Subcutaneous abdominal adipose tissue (tissue), 5 donors: ENCODE results near the gene FSTL3.
"Not testable (repeated sequence)": the region's sequence is repeated elsewhere in the genome, so short reads cannot be mapped to it uniquely, and the experiment has no call there.

Source experiments
- H3K27ac ChIP-seq: one replicate; pipeline ENCODE4 v1.7.0; 2013; ENCODE audit warnings: low read depth, mild to moderate bottlenecking, inconsistent platforms, low read length, moderate library complexity
- H3K27me3 ChIP-seq, 5 donors: one replicate each; pipeline ENCODE4 v1.7.0; 2013; ENCODE audit warnings: low read length in 5 of 5, inconsistent platforms in 1 of 5; ENCODE audit not compliant: control insufficient read depth in 5 of 5, insufficient read depth in 4 of 5
- H3K36me3 ChIP-seq, 5 donors: one replicate each; pipeline ENCODE4 v1.7.0; 2013; ENCODE audit warnings: low read length in 5 of 5; ENCODE audit not compliant: control insufficient read depth in 5 of 5, insufficient read depth in 5 of 5
- H3K4me1 ChIP-seq, 5 donors: one replicate each; pipeline ENCODE4 v1.7.0; 2013; ENCODE audit warnings: low read length in 5 of 5, mild to moderate bottlenecking in 3 of 5, moderate library complexity in 1 of 5; ENCODE audit not compliant: control insufficient read depth in 5 of 5, insufficient read depth in 5 of 5
- H3K4me3 ChIP-seq, 5 donors: one replicate each; pipeline ENCODE4 v1.7.0; 2013; ENCODE audit warnings: low read length in 5 of 5, low read depth in 1 of 5
- H3K9ac ChIP-seq, 5 donors: one replicate each; pipeline ENCODE4 v1.7.0; 2013; ENCODE audit warnings: low read length in 5 of 5, mild to moderate bottlenecking in 4 of 5, moderate library complexity in 3 of 5
- H3K9me3 ChIP-seq, 5 donors: one replicate each; pipeline ENCODE4 v1.7.0; 2013; ENCODE audit warnings: low read length in 5 of 5; ENCODE audit not compliant: control insufficient read depth in 5 of 5
- donor health status: healthy.
- donor health status: healthy.
- donor health status: healthy.
- donor health status: healthy.
- donor health status: healthy.

FSTL3 gene

DNA sequence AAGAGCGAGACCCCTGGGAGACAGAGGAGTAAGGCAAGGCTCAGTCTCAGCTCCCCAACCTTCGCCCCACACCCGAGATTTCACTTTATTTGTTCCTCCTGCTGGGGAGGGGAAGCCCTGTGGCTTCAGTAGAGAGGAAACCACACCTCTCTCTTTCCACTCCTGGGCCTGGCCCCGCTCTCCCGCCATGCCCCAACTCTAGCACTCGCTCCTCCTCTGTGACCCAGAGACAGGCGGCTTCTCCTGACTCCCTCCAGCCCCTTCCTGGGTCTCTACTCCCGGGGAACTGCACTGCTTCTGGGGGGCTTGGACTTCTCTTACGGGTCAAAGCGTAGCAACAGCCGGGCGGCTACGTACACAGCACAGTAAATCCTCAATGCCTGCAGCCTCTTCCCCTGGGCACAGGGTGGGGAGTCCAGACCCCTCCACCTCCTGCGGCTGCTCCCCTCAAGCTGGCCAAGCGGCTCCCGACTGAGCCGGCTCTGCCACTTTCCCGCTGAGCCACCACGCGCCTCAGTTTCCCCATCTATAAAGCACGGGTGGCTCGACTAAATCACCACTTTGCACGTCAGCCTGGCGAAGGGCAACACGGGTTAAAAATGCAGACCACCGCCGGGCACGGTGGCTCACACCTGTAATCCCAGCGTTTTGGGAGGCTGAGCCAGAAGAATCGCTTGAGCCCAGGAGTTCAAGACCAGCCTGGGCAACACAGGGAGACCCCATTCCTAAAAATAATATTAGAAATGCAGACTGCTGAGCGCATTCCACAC lies 14.6 kb upstream of the FSTL3 start:
- Histone ChIP-seq H3K4me3 (peak overlapping the region; percentile 65 to 87 (median 78)), H3K9me3 (no peaks in the 10 kb centered on the region), H3K9ac (peak overlapping the region; percentile 16 to 88 (median 81)), H3K4me1 (peaks cover 7 to 79% (median 64%) of the 10 kb centered on the region in 5 donors), H3K27me3 (no peaks in the 10 kb centered on the region), H3K27ac (peak overlapping the region; percentile 70), H3K36me3 (peaks cover 0 to 11% (median 4%) of the 10 kb centered on the region in 5 donors)

DNA sequence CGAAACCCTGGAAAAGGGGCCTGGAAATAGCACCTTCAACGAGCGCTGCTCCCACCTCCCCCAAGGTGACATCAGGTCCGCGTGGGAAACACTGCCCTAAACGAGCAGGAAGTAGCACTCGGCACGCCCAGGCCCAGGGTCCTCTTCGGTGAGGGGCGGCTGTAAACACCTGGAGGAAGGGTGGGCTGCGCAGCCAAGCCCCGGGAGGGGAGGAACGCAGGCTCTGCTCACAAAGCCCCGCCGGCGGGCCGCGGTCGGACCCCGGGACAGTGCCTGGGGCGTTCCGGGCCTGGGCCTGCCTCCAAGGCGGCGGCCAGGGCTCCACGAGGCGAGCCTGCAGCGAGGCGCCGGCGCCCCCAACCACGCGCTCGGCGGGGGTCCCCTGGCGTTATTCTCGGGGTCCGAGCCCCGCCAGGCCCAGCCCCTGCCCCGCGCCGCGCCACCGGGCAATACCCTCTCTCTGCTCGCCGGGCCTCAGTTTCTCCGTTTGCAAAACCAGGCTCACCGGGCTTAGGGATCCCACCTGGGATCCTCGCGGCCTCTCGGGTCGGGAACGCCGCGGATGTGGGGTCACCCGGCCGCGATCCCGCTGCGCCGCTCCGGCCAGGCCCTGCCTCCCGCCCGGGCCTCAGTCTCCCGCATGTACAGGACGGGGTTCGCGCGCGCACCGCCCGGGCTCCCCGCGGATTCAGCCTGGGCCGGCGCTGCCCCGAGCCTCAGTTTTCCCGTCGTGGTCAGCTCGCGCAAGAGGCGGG lies 13.8 kb upstream of the FSTL3 start:
- peaks cover 7 to 74% (median 65%) of the 10 kb centered on the region in 5 donors for H3K4me1 ChIP-seq

DNA sequence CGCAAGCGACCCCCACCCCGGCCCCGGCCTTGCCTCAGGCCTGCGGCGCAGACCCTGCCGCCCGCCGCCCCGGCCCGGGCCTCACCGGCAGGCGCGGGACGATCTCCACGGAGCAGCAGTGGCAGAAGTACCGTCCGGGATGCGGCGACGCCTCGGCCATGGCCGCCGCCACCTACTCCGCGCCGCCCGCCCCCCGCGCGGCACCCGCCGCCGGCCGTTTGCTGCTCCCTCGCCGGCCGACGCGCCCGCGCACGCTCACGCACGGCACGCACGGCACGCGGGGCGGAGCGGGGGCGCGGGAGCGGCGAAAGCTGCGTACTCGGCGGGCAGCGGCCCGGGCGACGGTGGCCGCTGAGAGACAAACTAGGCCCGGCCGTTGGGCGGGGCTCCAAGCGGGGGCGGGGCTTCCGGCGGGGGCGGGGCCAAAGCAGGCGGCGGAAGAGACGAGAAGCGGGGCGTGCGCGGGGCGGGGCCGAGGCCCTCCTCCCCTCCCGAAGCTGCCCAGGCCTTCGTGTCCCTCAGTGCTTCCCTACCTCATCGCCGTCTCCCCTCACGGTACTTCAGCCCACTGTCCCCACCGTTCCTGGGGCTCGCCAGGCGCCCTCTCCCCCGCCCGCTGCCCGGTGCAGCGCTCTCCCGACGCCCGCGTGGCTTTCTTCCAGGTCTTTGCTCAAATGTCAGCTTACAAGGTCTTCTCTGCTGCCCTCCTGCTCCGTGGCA lies 13.1 kb upstream of the FSTL3 start, which contains the start of gene RNF126:
Gene RNF126 (minus strand): TSS at position 253 of the 720 bp plus-strand sequence. CDS start 93 bp downstream, at position 160.
- H3K4me3 ChIP-seq: peak within 1 kb of the TSS; percentile 65 to 87 (median 78)
- H3K36me3 ChIP-seq: peaks cover 0 to 5% (median 4%) of the 10 kb centered on the region in 5 donors
- peaks cover 7 to 73% (median 65%) of the 10 kb centered on the region in 5 donors for H3K4me1 ChIP-seq
- H3K27me3 ChIP-seq: no peaks in the 10 kb centered on the region
- no peaks in the 10 kb centered on the region for H3K9me3 ChIP-seq
- H3K9ac ChIP-seq: peak within 1 kb of the TSS; percentile 63 to 88 (median 81)
- peak within 1 kb of the TSS; percentile 88 for H3K27ac ChIP-seq

More for the DNA sequence above, 13.8 kb upstream of the FSTL3 start:
- Histone ChIP-seq H3K27me3 (no peaks in the 10 kb centered on the region), H3K9ac (peak overlapping the region; percentile 16 to 88 (median 81)), H3K4me3 (peak overlapping the region; percentile 65 to 87 (median 78)), H3K9me3 (no peaks in the 10 kb centered on the region), H3K36me3 (peaks cover 0 to 7% (median 4%) of the 10 kb centered on the region in 5 donors), H3K27ac (peak overlapping the region; percentile 70)

DNA sequence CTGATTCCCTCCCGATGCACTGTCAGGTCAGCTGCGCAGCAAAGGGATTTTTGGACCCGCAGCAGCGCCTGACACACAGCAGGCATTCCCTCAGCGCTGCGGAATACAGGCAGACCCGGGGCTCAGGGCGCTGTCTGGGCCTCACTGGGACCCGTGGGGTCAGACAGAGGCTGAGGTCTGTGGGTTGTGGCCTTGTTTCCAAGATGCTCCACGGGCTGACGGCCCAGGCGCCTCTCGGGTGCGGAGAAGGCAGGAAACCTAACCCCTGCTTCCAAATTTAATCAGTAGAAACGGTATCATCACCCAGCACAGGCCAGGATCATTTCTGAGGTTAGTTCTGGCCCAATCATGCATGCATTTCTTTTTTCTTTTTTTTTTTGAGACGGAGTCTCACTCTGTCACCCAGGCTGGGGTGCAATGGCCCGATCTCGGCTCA lies 12.5 kb upstream of the FSTL3 start:
- Histone ChIP-seq H3K4me1 (peaks cover 7 to 67% (median 63%) of the 10 kb centered on the region in 5 donors), H3K27ac (peak overlapping the region; percentile 88), H3K9ac (peak overlapping the region; percentile 56 to 88 (median 78)), H3K27me3 (no peaks in the 10 kb centered on the region), H3K9me3 (no peaks in the 10 kb centered on the region), H3K36me3 (peaks cover 0 to under 1% (median 0%) of the 10 kb centered on the region in 5 donors), H3K4me3 (peak overlapping the region; percentile 53 to 69 (median 61))

DNA sequence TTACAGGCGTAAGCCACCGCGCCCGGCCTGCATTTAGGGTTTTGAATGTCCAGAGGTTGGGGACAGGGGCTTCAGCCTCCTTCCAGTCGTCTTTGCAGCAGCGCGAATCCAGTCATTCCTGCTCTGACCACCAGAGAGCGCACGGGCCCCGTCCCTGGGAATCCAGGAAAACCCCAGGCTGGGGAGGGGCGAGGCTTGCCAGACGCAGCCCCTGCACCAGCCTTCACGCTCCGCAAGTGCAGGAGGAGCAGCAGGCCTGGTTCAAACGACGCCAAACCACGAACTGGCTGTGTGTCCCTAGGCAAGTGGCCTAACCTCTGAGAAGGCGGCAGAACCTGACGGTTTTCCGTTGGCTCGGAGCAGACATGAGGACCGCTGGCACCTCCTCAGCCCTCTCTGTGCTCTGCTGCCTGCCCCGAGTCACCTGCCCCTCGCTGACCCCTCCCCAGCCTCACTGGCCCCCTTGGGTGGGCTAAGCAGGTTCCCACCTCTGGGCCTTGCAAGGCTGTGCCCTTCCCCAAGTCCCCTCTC lies 11.2 kb upstream of the FSTL3 start:
- no peaks in the 10 kb centered on the region for H3K9me3 ChIP-seq
- H3K4me1 ChIP-seq: peaks cover 7 to 55% (median 50%) of the 10 kb centered on the region in 5 donors
- no peak overlapping the region for H3K27ac ChIP-seq
- no peaks in the 10 kb centered on the region for H3K27me3 ChIP-seq
- peak overlapping the region in 2 of 5 donors; percentile 21 to 69 for H3K9ac ChIP-seq
- no peaks in the 10 kb centered on the region for H3K36me3 ChIP-seq
- H3K4me3 ChIP-seq: peak overlapping the region; percentile 39 to 59 (median 56)

DNA sequence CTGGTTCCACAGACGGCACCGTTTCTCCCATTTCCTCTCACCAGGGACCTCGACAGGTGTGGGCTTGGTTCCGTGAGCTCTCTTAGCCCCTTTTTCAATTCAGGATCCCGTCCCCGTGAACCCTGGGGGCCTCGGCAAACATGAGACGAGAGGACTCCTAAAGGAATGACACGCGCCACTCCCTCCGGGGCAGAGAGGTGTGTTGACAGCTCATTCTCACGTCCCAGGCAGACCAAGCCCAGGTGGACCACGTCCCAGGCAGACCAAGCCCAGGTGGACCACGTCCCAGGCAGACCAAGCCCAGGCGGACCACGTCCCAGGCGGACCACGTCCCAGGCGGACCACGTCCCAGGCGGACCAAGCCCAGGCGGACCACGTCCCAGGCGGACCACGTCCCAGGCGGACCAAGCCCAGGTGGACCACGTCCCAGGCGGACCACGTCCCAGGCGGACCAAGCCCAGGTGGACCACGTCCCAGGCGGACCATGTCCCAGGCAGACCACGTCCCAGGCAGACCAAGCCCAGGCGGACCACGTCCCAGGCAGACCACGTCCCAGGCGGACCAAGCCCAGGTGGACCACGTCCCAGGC lies 9.1 kb upstream of the FSTL3 start:
- H3K27me3 ChIP-seq, H3K36me3 ChIP-seq, H3K27ac ChIP-seq, H3K4me3 ChIP-seq, H3K9me3 ChIP-seq: not testable (repeated sequence)
- Histone ChIP-seq H3K9ac (peak overlapping the region in 1 of 5 donors; percentile 25), H3K4me1 (peaks cover 2 to 45% (median 33%) of the 10 kb centered on the region in 5 donors)

DNA sequence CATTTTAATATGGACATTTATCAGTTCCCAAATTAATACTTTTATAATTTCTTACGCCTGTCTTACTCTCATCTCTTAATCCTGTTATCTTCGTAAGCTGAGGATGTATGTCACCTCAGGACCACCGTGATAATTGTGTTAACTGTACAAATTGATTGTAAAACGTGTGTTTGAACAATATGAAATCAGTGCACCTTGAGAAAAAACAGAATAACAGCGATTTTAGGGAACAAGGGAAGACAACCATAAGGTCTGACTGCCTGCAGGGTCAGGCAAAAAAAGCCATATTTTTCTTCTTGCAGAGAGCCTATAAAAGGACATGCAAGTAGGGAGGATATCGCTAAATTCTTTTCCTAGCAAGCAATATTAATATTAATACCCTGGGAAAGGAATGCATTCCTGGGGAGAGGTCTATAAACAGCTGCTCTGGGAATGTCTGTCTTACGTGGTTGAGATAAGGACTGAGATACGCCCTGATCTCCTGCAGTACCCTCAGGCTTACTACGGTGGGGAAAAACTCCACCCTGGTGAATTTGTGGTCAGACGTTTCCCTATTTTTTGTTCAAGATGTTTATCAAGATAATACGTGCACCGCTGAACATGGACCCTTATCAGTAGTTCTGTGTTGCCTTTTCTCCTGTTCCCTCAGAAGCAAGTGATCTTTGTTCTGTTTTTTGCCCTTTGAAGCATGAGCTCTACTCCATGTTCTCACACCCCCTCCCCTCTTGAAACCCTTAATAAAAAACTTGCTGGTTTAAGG lies 7.3 kb upstream of the FSTL3 start:
- H3K9ac ChIP-seq, H3K9me3 ChIP-seq, H3K36me3 ChIP-seq, H3K27ac ChIP-seq, H3K27me3 ChIP-seq, H3K4me3 ChIP-seq: not testable (repeated sequence)
- peaks cover 2 to 47% (median 29%) of the 10 kb centered on the region in 5 donors for H3K4me1 ChIP-seq

DNA sequence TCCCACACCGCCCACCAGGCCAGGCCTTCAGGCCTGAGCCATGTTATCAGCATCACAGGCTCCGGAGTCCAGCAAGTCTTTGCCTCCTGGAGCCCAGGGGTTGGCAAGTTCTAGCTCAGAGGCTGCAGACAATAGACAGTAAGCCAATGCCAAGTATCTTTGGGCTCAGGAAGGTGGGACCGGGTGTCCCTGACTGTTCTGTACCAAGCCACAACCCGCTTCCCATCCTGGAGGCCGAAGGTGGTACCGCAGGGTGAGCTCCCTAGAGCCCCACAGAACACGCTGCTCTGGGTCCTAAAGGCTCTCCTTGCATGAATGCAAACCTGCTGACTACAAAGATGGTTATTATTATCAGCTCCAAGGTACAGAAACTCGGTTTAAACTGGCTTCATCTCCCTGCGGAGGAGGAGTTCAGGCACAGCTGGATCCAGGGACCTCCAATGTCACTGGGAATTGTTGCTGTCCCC lies 5.5 kb upstream of the FSTL3 start:
- Histone ChIP-seq H3K27ac (peak overlapping the region; percentile 23), H3K4me1 (peaks cover 0 to 49% (median 32%) of the 10 kb centered on the region in 5 donors), H3K9me3 (no peaks in the 10 kb centered on the region), H3K9ac (no peak overlapping the region), H3K27me3 (no peaks in the 10 kb centered on the region), H3K4me3 (no peak overlapping the region), H3K36me3 (no peaks in the 10 kb centered on the region)
